B cell (primary cell): ENCODE results near the gene CDH13. TPM values are rescaled to one million over a fixed set of nuclear protein-coding genes. Genes with fewer than 3 reads are reported as not detected.

ENCODE experiments used
- ATAC-seq: fragments of 200-7000 bp; cut with Tn5 transposase; one replicate; pipeline ENCODE4 v1.10.0; 2021; ENCODE audit warnings: low read depth, mild to moderate bottlenecking, moderate number of reproducible peaks, moderate library complexity
- CTCF ChIA-PET: fragments of 350-600 bp; sonication (Branson Sonifier 250); formaldehyde crosslinking; loops from one replicate; lab custom pipeline; 2021; ENCODE audit warnings: antibody characterized with exemption, inconsistent platforms; lab: Charles Lee
- POLR2A ChIA-PET: fragments of 350-600 bp; sonication (Branson Sonifier 250); formaldehyde crosslinking; loops from one replicate; lab custom pipeline; 2021; ENCODE audit warnings: antibody characterized with exemption; lab: Charles Lee
- DNase-seq: peaks from one replicate; pipeline ENCODE4 v3.0.0; 2013
- H2AFZ ChIP-seq: 2 replicates; pipeline ENCODE4 v1.6.1; 2012; ENCODE audit warnings: mild to moderate bottlenecking, low read depth, low read length; ENCODE audit not compliant: insufficient read depth, poor library complexity, severe bottlenecking
- H3K27ac ChIP-seq, 2 donors: 1 replicate in 1 of 2; 2 replicates in 1 of 2; pipeline ENCODE4 v1.5.1; 2012 to 2013; ENCODE audit warnings: low read length in 2 of 2, mild to moderate bottlenecking in 2 of 2, moderate library complexity in 1 of 2
- H3K27me3 ChIP-seq, 4 experiments: fragments of 200-600 bp in 1 of 4; sonication (generic) in 1 of 4; replicated peaks in 1 of 4; 1 replicate in 2 of 4; 2 replicates in 2 of 4; pipeline versions ENCODE4 v1.6.1 to v1.7.0; 2013 to 2016; ENCODE audit warnings: low read length in 3 of 4, mild to moderate bottlenecking in 2 of 4, mixed read lengths in 1 of 4, moderate library complexity in 1 of 4; ENCODE audit not compliant: insufficient read depth in 4 of 4, control insufficient read depth in 3 of 4; ENCODE audit errors: control extremely low read depth in 1 of 4
- H3K36me3 ChIP-seq, 2 experiments: replicated peaks in 1 of 2; 1 replicate in 1 of 2; 2 replicates in 1 of 2; pipeline versions ENCODE4 v1.6.1 to v1.7.1; 2013; ENCODE audit warnings: low read length in 1 of 2; ENCODE audit not compliant: insufficient read depth in 2 of 2, control insufficient read depth in 1 of 2; ENCODE audit errors: control extremely low read depth in 1 of 2, extremely low read depth in 1 of 2
- H3K4me1 ChIP-seq, 2 donors: fragments of 200-600 bp in 1 of 2; sonication (generic) in 1 of 2; 1 replicate in 1 of 2; 2 replicates in 1 of 2; pipeline versions ENCODE4 v1.5.1 to v1.6.1; 2013 to 2017; ENCODE audit warnings: low read length in 2 of 2; ENCODE audit not compliant: control insufficient read depth in 2 of 2, insufficient read depth in 2 of 2
- H3K4me2 ChIP-seq: replicated peaks from 2 replicates; pipeline ENCODE3; 2012; ENCODE audit warnings: mild to moderate bottlenecking, low read depth, low read length; ENCODE audit not compliant: poor library complexity, severe bottlenecking
- H3K4me3 ChIP-seq, 5 experiments: fragments of 200-600 bp in 1 of 5; sonication (generic) in 1 of 5; 1 replicate in 3 of 5; 2 replicates in 2 of 5; pipeline versions ENCODE4 v1.5.1 to v1.7.0; 2011 to 2016; ENCODE audit warnings: low read length in 4 of 5, mild to moderate bottlenecking in 4 of 5, low read depth in 2 of 5, control low read depth in 1 of 5, moderate library complexity in 1 of 5; ENCODE audit not compliant: insufficient read depth in 1 of 5; ENCODE audit errors: control extremely low read depth in 1 of 5, extremely low read depth in 1 of 5
- H3K79me2 ChIP-seq: fragments of 200-600 bp; sonication (generic); one replicate; pipeline ENCODE4 v1.6.0; 2016; ENCODE audit warnings: low read length; ENCODE audit not compliant: control insufficient read depth, insufficient read depth
- H3K9ac ChIP-seq: fragments of 200-600 bp; sonication (generic); 2 replicates; pipeline ENCODE4 v1.6.1; 2017; ENCODE audit warnings: mild to moderate bottlenecking, low read length, moderate library complexity
- H3K9me3 ChIP-seq, 3 donors: one replicate each; pipeline versions ENCODE4 v1.6.1 to v1.7.1; 2013; ENCODE audit warnings: low read length in 2 of 3; ENCODE audit not compliant: control insufficient read depth in 2 of 3, insufficient read depth in 1 of 3; ENCODE audit errors: control extremely low read depth in 1 of 3
- H4K20me1 ChIP-seq: 2 replicates; pipeline ENCODE4 v1.6.0; 2012; ENCODE audit warnings: mild to moderate bottlenecking, low read length; ENCODE audit not compliant: insufficient read depth, control insufficient read depth, poor library complexity, severe bottlenecking
- H3K27ac Mint-ChIP-seq: one replicate; pipeline ENCODE4 v1.8.0; 2021; ENCODE audit warnings: mixed read lengths
- H3K27me3 Mint-ChIP-seq: one replicate; pipeline ENCODE4 v1.8.0; 2021; ENCODE audit warnings: mixed read lengths
- H3K4me1 Mint-ChIP-seq: one replicate; pipeline ENCODE4 v1.8.0; 2021; ENCODE audit warnings: mixed read lengths
- H3K4me3 Mint-ChIP-seq: one replicate; pipeline ENCODE4 v1.8.0; 2021; ENCODE audit warnings: mixed read lengths
- H3K9me3 Mint-ChIP-seq: one replicate; pipeline ENCODE4 v1.8.0; 2022; ENCODE audit warnings: mixed read lengths; ENCODE audit not compliant: insufficient read depth
- CTCF ChIP-seq: fragments of 200-600 bp; IDR thresholded peaks from one replicate; pipeline ENCODE4 v1.8.0; 2022; ENCODE audit warnings: antibody characterized with exemption, mild to moderate bottlenecking
- EZH2 ChIP-seq: IDR thresholded peaks from 2 replicates; pipeline ENCODE4 v1.6.1; 2012; ENCODE audit warnings: borderline replicate concordance, low read depth, mild to moderate bottlenecking, moderate library complexity, low read length; ENCODE audit not compliant: insufficient read depth, poor library complexity, severe bottlenecking
- WGBS: methylation state at CpG from one replicate; pipeline ENCODE4 v1.1.5; 2013; ENCODE audit warnings: missing lambda C conversion rate; ENCODE audit not compliant: insufficient coverage; 5-methylcytosine and 5-hydroxymethylcytosine counted together
- intact Hi-C: fragments of 100-400 bp; cut with micrococcal nuclease; formaldehyde crosslinking; loops from one replicate; pipeline ENCODE4 v1.10.0; 2022
- polyA plus RNA-seq: library from polyadenylated mRNA; depleted of rRNA; stranded (reverse); fragments of >200 nt; gene quantifications from 2 replicates; pipeline ENCODE4 v1.2.3, GENCODE V29; 2012
- total RNA-seq, 2 donors: library from RNA; stranded (reverse); fragments of 120-200 nt in 1 of 2; gene quantifications; 1 replicate in 1 of 2; 2 replicates in 1 of 2; pipeline versions ENCODE4 v1.2.3 to v1.2.4, GENCODE V29; 2013 to 2022

Gene CDH13
- total and polyA plus RNA-seq, 2 donors (not counting 1 experiment from before 2014, with no cell fraction given), result not detected

DNA sequence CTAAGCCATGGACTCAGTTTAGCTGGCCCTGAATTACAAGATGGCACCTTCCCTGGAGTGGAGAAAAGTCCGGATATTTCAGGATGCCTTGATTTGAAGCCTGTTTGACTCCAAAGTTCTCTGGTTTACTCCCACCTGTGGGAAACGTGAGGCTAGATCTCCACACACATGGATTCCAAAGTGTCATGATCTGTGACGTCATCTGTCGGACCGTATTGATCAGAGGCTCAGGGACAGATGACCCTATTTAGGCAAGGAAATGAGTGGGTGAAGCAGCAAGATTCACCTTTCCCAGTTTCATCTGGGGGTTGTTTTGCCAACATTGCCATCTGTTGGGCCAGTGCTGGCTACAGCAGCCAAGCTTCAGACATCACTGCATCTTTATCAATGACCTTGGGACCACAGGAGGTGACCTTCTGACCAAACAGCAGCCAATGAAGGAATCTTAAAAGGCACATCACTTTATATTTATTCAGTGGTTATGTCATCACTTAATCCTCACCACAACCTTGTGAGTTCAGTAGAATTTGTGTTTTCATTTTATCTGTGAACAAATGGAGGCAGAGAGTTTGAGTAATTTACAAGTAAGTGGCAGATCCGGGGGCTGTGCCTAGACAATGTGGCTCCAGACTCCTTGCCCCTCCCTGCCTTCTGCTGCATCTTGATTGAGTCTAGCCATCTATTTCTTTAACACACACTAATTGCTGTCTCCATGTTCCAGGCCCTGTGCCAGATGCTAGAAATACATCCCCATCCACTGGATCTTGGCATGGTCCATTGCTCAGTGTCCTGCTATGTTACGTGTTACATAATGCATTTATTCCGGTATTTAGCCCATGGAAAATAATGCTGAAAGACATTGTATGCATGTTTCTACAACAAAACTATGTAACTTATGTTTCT, 1.5 kb upstream of the CDH13 start:
- no peak overlapping the region for H2AFZ ChIP-seq
- DNase-seq (no peak), ATAC-seq (no peak)
- POLR2A ChIA-PET, result no interaction called here
- CTCF ChIA-PET, result no interaction called here
- no peak overlapping the region for H3K9ac ChIP-seq
- Mint-ChIP-seq H3K4me1 (no peaks in the 10 kb centered on the region), H3K27me3 (peaks cover 58% of the 10 kb centered on the region), H3K9me3 (no peaks in the 10 kb centered on the region), H3K4me3 (no peak overlapping the region), H3K27ac (no peak overlapping the region)
- H3K27ac ChIP-seq, result no peak overlapping the region
- WGBS, result 84% methylated on average over 5 of the region's 8 CpGs
- no peaks in the 10 kb centered on the region for H3K79me2 ChIP-seq
- no peaks in the 10 kb centered on the region for H3K36me3 ChIP-seq
- no peak overlapping the region for H3K4me2 ChIP-seq
- no peak overlapping the region for H3K4me3 ChIP-seq
- no peak for TF ChIP-seq CTCF
- TF ChIP-seq EZH2, result no peak
- intact Hi-C loops, result no loop called here
- no peaks in the 10 kb centered on the region for H4K20me1 ChIP-seq
- peaks cover 0 to 3% of the 10 kb centered on the region in 2 donors for H3K4me1 ChIP-seq
- peaks cover 0 to 37% (median 14%) of the 10 kb centered on the region in 4 experiments for H3K27me3 ChIP-seq
- H3K9me3 ChIP-seq, result peaks cover 0 to 4% (median 0%) of the 10 kb centered on the region in 3 donors

DNA sequence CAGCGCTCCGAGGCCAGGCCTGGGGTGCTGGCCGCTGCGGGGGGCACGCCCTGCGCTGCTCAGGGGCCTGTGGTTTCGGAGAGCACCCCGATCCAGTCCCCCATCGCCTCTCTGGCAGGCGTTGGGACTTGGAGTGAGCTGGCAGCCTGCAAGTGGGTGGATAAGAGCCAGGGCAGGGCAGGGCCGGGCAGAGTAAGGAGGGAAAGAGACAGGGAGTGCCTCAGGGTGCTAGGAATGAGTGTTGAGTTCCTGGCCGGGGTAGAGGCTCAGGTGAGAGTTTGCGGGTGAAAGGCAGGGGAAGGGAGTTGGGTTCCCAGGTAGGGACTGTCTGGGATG, 1.3 kb downstream of the CDH13 start:
- Mint-ChIP-seq H3K27ac (no peak overlapping the region), H3K4me3 (no peak overlapping the region), H3K27me3 (peaks cover 60% of the 10 kb centered on the region), H3K9me3 (no peaks in the 10 kb centered on the region), H3K4me1 (no peaks in the 10 kb centered on the region)
- intact Hi-C loops, result no loop called here
- Histone ChIP-seq H3K27me3 (peaks cover 0 to 42% (median 16%) of the 10 kb centered on the region in 4 experiments), H3K36me3 (no peaks in the 10 kb centered on the region), H3K9ac (no peak overlapping the region), H3K4me3 (no peak overlapping the region), H3K27ac (no peak overlapping the region), H4K20me1 (no peaks in the 10 kb centered on the region), H2AFZ (no peak overlapping the region), H3K9me3 (peaks cover 0 to 4% (median 0%) of the 10 kb centered on the region in 3 donors), H3K4me2 (no peak overlapping the region), H3K79me2 (no peaks in the 10 kb centered on the region), H3K4me1 (peaks cover 0 to 3% of the 10 kb centered on the region in 2 donors)
- POLR2A ChIA-PET, result no interaction called here
- CTCF ChIA-PET, result no interaction called here
- ATAC-seq (no peak), DNase-seq (no peak)
- WGBS, result 18% methylated on average over 13 of the region's 13 CpGs
- no peak for TF ChIP-seq CTCF
- no peak for TF ChIP-seq EZH2
